GM12878 (cell line): ENCODE measurements around the gene ZNF710. TPM values are rescaled to one million over a fixed set of nuclear protein-coding genes. Genes with fewer than 3 reads are reported as not detected.

ENCODE experiments used
- ATAC-seq: fragments of 200-7000 bp; cut with Tn5 transposase; 3 replicates; pipeline ENCODE4 v1.9.1; 2020; ENCODE audit warnings: mild to moderate bottlenecking, moderate library complexity
- BruUV-seq: library from RNA; stranded (reverse); fragments of 400-500 nt; replicated peaks from 2 replicates; lab custom pipeline; 2021; lab: Mats Ljungman, UMichigan
- CTCF ChIA-PET: fragments of 300-600 bp; sonication (Branson Sonifier 250); formaldehyde crosslinking; extraction: SDS; loops from one replicate; lab custom pipeline; 2021; ENCODE audit warnings: inconsistent platforms; lab: Yijun Ruan, JAX
- POLR2A ChIA-PET: fragments of 350-600 bp; formaldehyde crosslinking; extraction: SDS; loops from one replicate; lab custom pipeline; 2021; ENCODE audit warnings: inconsistent platforms; lab: Charles Lee
- RAD21 ChIA-PET: fragments of 300-600 bp; sonication (Branson Sonifier 250); formaldehyde crosslinking; loops from one replicate; lab custom pipeline; 2023; ENCODE audit warnings: antibody characterized with exemption; ENCODE audit not compliant: unreplicated experiment; lab: Charles Lee
- SMC1A ChIA-PET: fragments of 300-600 bp; sonication (Branson Sonifier 250); formaldehyde crosslinking; loops from one replicate; lab custom pipeline; 2023; ENCODE audit not compliant: unreplicated experiment, uncharacterized antibody; lab: Charles Lee
- DNase-seq: peaks from one replicate; pipeline ENCODE4 v3.0.0-alpha.2; 2011; ENCODE audit warnings: low read depth, low spot score
- FAIRE-seq: peaks from 3 replicates; lab custom pipeline; 2011; peaks lifted over from hg19 to GRCh38; lab: Jason Lieb, UNC
- H2AFZ ChIP-seq: 2 replicates; pipeline ENCODE4 v1.6.0; 2011; ENCODE audit warnings: low read depth, low read length, control low read depth; ENCODE audit not compliant: control insufficient read depth
- H3K27ac ChIP-seq: 2 replicates; pipeline ENCODE4 v1.5.1; 2011; ENCODE audit warnings: control low read depth; ENCODE audit not compliant: control insufficient read depth, insufficient read depth
- H3K27me3 ChIP-seq, 2 experiments: replicated peaks in 1 of 2; 2 replicates each; pipeline versions ENCODE4 v1.6.0 to v1.6.1; 2011; ENCODE audit warnings: low read length in 1 of 2; ENCODE audit not compliant: control insufficient read depth in 2 of 2, insufficient read depth in 2 of 2
- H3K36me3 ChIP-seq, 2 experiments: 2 replicates each; pipeline ENCODE4 v1.5.1; 2011; ENCODE audit warnings: low read length in 1 of 2; ENCODE audit not compliant: control insufficient read depth in 2 of 2, insufficient read depth in 2 of 2
- H3K4me1 ChIP-seq: 2 replicates; pipeline ENCODE4 v1.6.1; 2011; ENCODE audit warnings: mild to moderate bottlenecking, low read length, moderate library complexity, mixed read lengths; ENCODE audit not compliant: control insufficient read depth, insufficient read depth
- H3K4me2 ChIP-seq: 2 replicates; pipeline ENCODE4 v1.6.0; 2011; ENCODE audit warnings: control low read depth; ENCODE audit not compliant: control insufficient read depth, insufficient read depth
- H3K4me3 ChIP-seq: fragments of 200-600 bp; sonication (generic); 2 replicates; pipeline ENCODE4 v1.5.1; 2016
- H3K79me2 ChIP-seq: 2 replicates; pipeline ENCODE4 v1.6.0; 2011; ENCODE audit warnings: low read length; ENCODE audit not compliant: control insufficient read depth, insufficient read depth
- H3K9ac ChIP-seq: 2 replicates; pipeline ENCODE4 v1.8.0; 2011; ENCODE audit warnings: low read length, control low read depth, mixed read lengths; ENCODE audit not compliant: control insufficient read depth, insufficient read depth
- H3K9me3 ChIP-seq: replicated peaks from 3 replicates; pipeline ENCODE4 v1.5.1; 2011; ENCODE audit warnings: mild to moderate bottlenecking, low read length; ENCODE audit not compliant: control insufficient read depth, insufficient read depth
- H4K20me1 ChIP-seq: 2 replicates; pipeline ENCODE4 v1.6.0; 2011; ENCODE audit not compliant: control insufficient read depth, insufficient read depth
- BCLAF1 ChIP-seq: fragments of 450-650 bp; IDR thresholded peaks from 2 replicates; pipeline ENCODE4 v1.6.1; 2017; ENCODE audit warnings: antibody characterized with exemption, mild to moderate bottlenecking, moderate library complexity
- BHLHE40 ChIP-seq, 2 experiments: fragments of 450-650 bp in 1 of 2; IDR thresholded peaks; 2 replicates each; pipeline ENCODE4 v1.6.1; 2011 to 2017; ENCODE audit warnings: low read depth in 2 of 2, borderline replicate concordance in 1 of 2, improper control_type of control experiment in 1 of 2, low read length in 1 of 2, mild to moderate bottlenecking in 1 of 2
- EED ChIP-seq: sonication (generic); IDR thresholded peaks from 2 replicates; pipeline ENCODE4 v1.6.1; 2016; ENCODE audit warnings: antibody characterized with exemption, low read depth
- ETV6 ChIP-seq, 2 experiments: fragments of 450-650 bp in 1 of 2; IDR thresholded peaks in 1 of 2; conservative IDR thresholded peaks in 1 of 2; 2 replicates each; pipeline ENCODE4 v1.6.1; 2014; ENCODE audit warnings: antibody characterized with exemption in 1 of 2, borderline replicate concordance in 1 of 2, low read depth in 1 of 2, mild to moderate bottlenecking in 1 of 2, moderate library complexity in 1 of 2
- IKZF1 ChIP-seq: fragments of 450-650 bp; conservative IDR thresholded peaks from 2 replicates; pipeline ENCODE4 v1.6.1; 2017; ENCODE audit warnings: antibody characterized with exemption, mild to moderate bottlenecking
- IKZF2 ChIP-seq, 2 experiments: fragments of 450-650 bp; IDR thresholded peaks; 2 replicates each; pipeline ENCODE4 v1.6.1; 2017; ENCODE audit warnings: mild to moderate bottlenecking in 2 of 2, moderate library complexity in 2 of 2
- JUNB ChIP-seq: IDR thresholded peaks from 2 replicates; pipeline ENCODE4 v1.6.1; 2016; ENCODE audit warnings: antibody characterized with exemption, mild to moderate bottlenecking
- MEF2B ChIP-seq: fragments of 450-650 bp; IDR thresholded peaks from 2 replicates; pipeline ENCODE4 v1.6.1; 2018; ENCODE audit warnings: mild to moderate bottlenecking, moderate library complexity; ENCODE audit not compliant: partially characterized antibody, poor library complexity, severe bottlenecking
- MTA2 ChIP-seq: fragments of 450-650 bp; IDR thresholded peaks from 2 replicates; pipeline ENCODE4 v1.6.1; 2016; ENCODE audit warnings: low read depth, mild to moderate bottlenecking, moderate library complexity
- MYC ChIP-seq: IDR thresholded peaks from 2 replicates; pipeline ENCODE4 v1.6.1; 2011; ENCODE audit warnings: mild to moderate bottlenecking, low read length, moderate library complexity, inconsistent platforms; ENCODE audit not compliant: insufficient read depth, insufficient replicate concordance, insufficient read length, severe bottlenecking
- NBN ChIP-seq: fragments of 450-650 bp; IDR thresholded peaks from 2 replicates; pipeline ENCODE4 v1.6.1; 2016
- NFYB ChIP-seq: IDR thresholded peaks from 2 replicates; pipeline ENCODE4 v1.6.1; 2011; ENCODE audit warnings: low read depth, mild to moderate bottlenecking, low read length, improper control_type of control experiment, moderate library complexity; ENCODE audit not compliant: insufficient read depth
- PKNOX1 ChIP-seq: fragments of 450-650 bp; IDR thresholded peaks from 2 replicates; pipeline ENCODE4 v1.6.1; 2016; ENCODE audit warnings: mild to moderate bottlenecking
- RAD21 ChIP-seq: IDR thresholded peaks from 2 replicates; pipeline ENCODE4 v1.6.1; 2011; ENCODE audit warnings: mild to moderate bottlenecking, low read depth, low read length, moderate library complexity; ENCODE audit not compliant: insufficient read depth
- RUNX3 ChIP-seq: IDR thresholded peaks from 2 replicates; pipeline ENCODE4 v1.6.1; 2012; ENCODE audit warnings: low read length, inconsistent platforms
- SMARCA5 ChIP-seq: fragments of 450-650 bp; IDR thresholded peaks from 2 replicates; pipeline ENCODE4 v1.6.1; 2017; ENCODE audit warnings: mild to moderate bottlenecking
- SPI1 ChIP-seq: IDR thresholded peaks from 2 replicates; pipeline ENCODE4 v1.6.1; 2011; ENCODE audit warnings: low read depth, mild to moderate bottlenecking, low read length, moderate library complexity, borderline replicate concordance; ENCODE audit not compliant: insufficient read depth
- USF1 ChIP-seq: IDR thresholded peaks from 2 replicates; pipeline ENCODE4 v1.6.1; 2011; ENCODE audit warnings: borderline replicate concordance, low read depth, mild to moderate bottlenecking, moderate library complexity, mixed read lengths, low read length; ENCODE audit not compliant: insufficient read depth; ENCODE audit errors: extremely low read length
- ZBED1 ChIP-seq: IDR thresholded peaks from 2 replicates; pipeline ENCODE4 v1.6.1; 2016; ENCODE audit warnings: borderline replicate concordance
- WGBS: methylation state at CpG from one replicate; pipeline ENCODE4 v1.1.6; 2016; ENCODE audit warnings: low lambda C conversion rate; ENCODE audit not compliant: insufficient replicate concordance, insufficient coverage; ENCODE audit errors: missing lambda C conversion rate; 5-methylcytosine and 5-hydroxymethylcytosine counted together
- in situ Hi-C: fragments of 300-500 bp; cut with MboI; formaldehyde crosslinking; loops from 9 replicates; pipeline ENCODE4 v1.14.3; 2018; ENCODE audit warnings: mixed read lengths
- intact Hi-C: fragments of 100-400 bp; cut with micrococcal nuclease; formaldehyde crosslinking; loops from one replicate; pipeline ENCODE4 v1.14.2; 2022; ENCODE audit not compliant: unreplicated experiment
- polyA plus RNA-seq, 11 experiments: library from polyadenylated mRNA; depleted of rRNA in 4 of 11; unstranded in 6 of 11; stranded (reverse) in 5 of 11; fragments of >200 nt; fragmentation: Nextera tagmentation in 4 of 11; fragmentation: Illumina TruSeq in 1 of 11; extraction: Ambion mirVana in 4 of 11; extraction: Trizol in 1 of 11; gene quantifications; 1 replicate in 1 of 11; 2 replicates in 10 of 11; pipeline versions ENCODE4 v1.2.1 to v1.2.3, GENCODE V29; 2011 to 2016; ENCODE audit warnings: inconsistent platforms in 2 of 11, missing spikeins in 2 of 11, low read depth in 1 of 11
- total RNA-seq, 4 experiments: library from RNA; depleted of rRNA in 3 of 4; stranded (reverse); fragments of >200 nt in 3 of 4; fragmentation: Illumina TruSeq in 1 of 4; extraction: Trizol in 1 of 4; gene quantifications; 2 replicates each; pipeline versions ENCODE4 v1.2.1 to v1.2.3, GENCODE V29; 2013 to 2021

The ZNF710 gene
- total and polyA plus RNA-seq, 10 of the 15 experiments (the other 5 are each of a cell fraction or from before 2014, with no cell fraction given), result 1.4 to 43.5 (median 9.8) TPM

GRCh38 chr15:90058308-90058707 lies 57.2 kb downstream of the ZNF710 start:
- Histone ChIP-seq H3K27ac (peak overlapping the region; percentile 91), H4K20me1 (no peaks in the 10 kb centered on the region), H3K27me3 (no peaks in the 10 kb centered on the region), H3K9ac (peak overlapping the region; percentile 32), H3K36me3 (peaks cover 1 to 4% of the 10 kb centered on the region in 2 experiments), H2AFZ (no peak overlapping the region; the same call in 1 of the 2 replicates), H3K4me3 (peak overlapping the region; percentile 28; the same call in 1 of the 2 replicates), H3K9me3 (no peaks in the 10 kb centered on the region), H3K4me2 (peak overlapping the region; percentile 79), H3K79me2 (peaks cover 39% of the 10 kb centered on the region), H3K4me1 (peaks cover 55% of the 10 kb centered on the region)
- ChIA-PET POLR2A (interaction anchor here (0.5 to 2.3 kb wide), 3 partner anchors 27 to 136 kb away, joined by 3 to 11 read pairs (median 4); no protein-coding TSS in a partner anchor), CTCF (interaction anchor here (0.6 to 1.2 kb wide), 3 partner anchors 12 to 27 kb away, joined by 3 read pairs; no protein-coding TSS in a partner anchor), RAD21 (interaction anchor here (2.8 kb wide), 1 partner anchor 27 kb away, joined by 14 read pairs; no protein-coding TSS in a partner anchor), SMC1A (interaction anchor here (0.6 to 1.8 kb wide), 4 partner anchors 12 to 27 kb away, joined by 3 to 7 read pairs (median 4); no protein-coding TSS in a partner anchor)
- DNase-seq (peak; percentile 43), ATAC-seq (peak; percentile 51), FAIRE-seq (peak; percentile 38)
- intact Hi-C loops (no loop called here), in situ Hi-C loops (no loop called here)
- WGBS, result 0% methylated on average over 4 of the region's 4 CpGs
- BruUV-seq, result no TSS peak
- TF ChIP-seq RAD21, result 0 out of 2 replicates have a peak, but pooled peaks have one; percentile 18
- TF ChIP-seq IKZF1, result peak; percentile 42; the same call in 1 of the 2 replicates
- TF ChIP-seq BHLHE40 (IDR thresholded peaks at IDR 0.05; ENCODE audit: borderline replicate concordance in 1 of 2, low read depth in 2 of 2, low read length in 1 of 2), result peak in 1 of 2 experiments; percentile 32; a peak in 1 of 4 replicates
- no peak for TF ChIP-seq JUNB
- peak; percentile 55 for TF ChIP-seq RUNX3
- no peak for TF ChIP-seq MTA2
- peak in 1 of 2 experiments; percentile 29; a peak in 2 of 4 replicates for TF ChIP-seq IKZF2 (IDR thresholded peaks at IDR 0.05)
- peak; percentile 53; the same call in 1 of the 2 replicates for TF ChIP-seq EED
- TF ChIP-seq MEF2B, result peak; percentile 34
- TF ChIP-seq USF1, result no peak
- peak; percentile 54; the same call in 1 of the 2 replicates for TF ChIP-seq SPI1
- TF ChIP-seq SMARCA5, result 0 out of 2 replicates have a peak, but pooled peaks have one; percentile 51
- TF ChIP-seq NBN, result no peak
- no peak for TF ChIP-seq ZBED1
- no peak for TF ChIP-seq NFYB
- no peak for TF ChIP-seq BCLAF1
- TF ChIP-seq ETV6 (conservative IDR thresholded peaks at IDR 0.05 in 1 of 2, IDR thresholded peaks at IDR 0.05 in 1 of 2; ENCODE audit: borderline replicate concordance in 1 of 2, low read depth in 1 of 2), result peak in 1 of 2 experiments; percentile 19; a peak in 1 of 4 replicates
- peak; percentile 27; the same call in 1 of the 2 replicates for TF ChIP-seq PKNOX1
- TF ChIP-seq MYC, result no peak
